DMS114 treated with DMSO at 0.1 percent for 48 hours (cell line): Measurements from ENCODE around the gene BICD1.
A peak's percentile ranks its signal among the peaks of the same experiment; 100 is the strongest.
"Not testable (repeated sequence)": the region's sequence is repeated elsewhere in the genome, so short reads cannot be mapped to it uniquely, and the experiment has no call there.

ENCODE experiments used
- DNase-seq: peaks from one replicate; lab custom pipeline; 2025; ENCODE audit not compliant: unreplicated experiment; lab: John Stamatoyannopoulos, UW

Gene BICD1

DNA sequence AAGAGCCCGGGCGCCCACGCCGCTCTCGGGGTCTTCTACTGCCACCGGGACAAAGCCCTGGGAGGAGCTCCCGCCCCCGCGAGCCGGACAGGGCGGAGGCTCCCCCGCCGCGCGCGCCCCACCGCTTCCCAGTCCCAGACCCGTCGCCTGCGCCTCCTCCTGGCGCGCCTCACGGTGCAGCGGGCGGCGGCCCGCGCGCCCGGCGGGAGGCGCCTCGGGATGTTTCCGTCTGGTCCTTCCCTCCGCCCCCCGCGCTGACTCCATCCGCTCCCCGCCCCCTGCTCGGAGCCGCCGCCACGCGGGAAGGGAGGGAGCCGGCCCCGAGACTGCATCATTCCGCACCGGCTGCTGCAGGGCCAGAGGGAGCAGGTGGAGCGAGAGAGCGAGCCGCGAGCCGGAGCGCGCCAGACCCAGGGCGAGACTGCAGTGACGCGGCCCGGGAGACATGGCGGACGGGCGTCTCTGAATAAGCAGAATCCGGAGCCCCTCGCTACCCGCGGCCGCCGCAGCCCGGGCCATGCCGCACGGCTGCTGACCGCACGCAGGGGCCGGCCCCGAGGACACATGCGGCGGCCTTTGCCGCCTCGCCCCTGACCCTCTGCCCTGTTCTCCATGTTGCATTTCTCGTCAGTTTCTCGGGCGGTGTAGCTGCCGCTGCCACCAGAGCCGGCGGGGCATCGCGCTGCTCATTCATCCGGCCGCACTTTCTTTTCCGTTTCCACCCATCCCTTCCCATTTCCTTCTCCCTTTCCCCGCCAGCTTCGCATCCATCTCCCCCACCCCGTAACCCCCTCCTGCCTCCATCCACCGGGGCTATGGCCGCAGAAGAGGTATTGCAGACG is at the start of gene BICD1:
TSS of gene BICD1 (plus strand) at position 331 of the 842 bp plus-strand sequence. CDS start at position 816, 485 bp downstream.
- peak; percentile 81 for DNase-seq

GRCh38 chr12:32061033-32061432 is 45.6 kb upstream of the BICD1 start:
- DNase-seq: no peak

- no peak for DNase-seq
Measured at GRCh38 chr12:32062881-32063280, 43.8 kb upstream of the BICD1 start.

DNA sequence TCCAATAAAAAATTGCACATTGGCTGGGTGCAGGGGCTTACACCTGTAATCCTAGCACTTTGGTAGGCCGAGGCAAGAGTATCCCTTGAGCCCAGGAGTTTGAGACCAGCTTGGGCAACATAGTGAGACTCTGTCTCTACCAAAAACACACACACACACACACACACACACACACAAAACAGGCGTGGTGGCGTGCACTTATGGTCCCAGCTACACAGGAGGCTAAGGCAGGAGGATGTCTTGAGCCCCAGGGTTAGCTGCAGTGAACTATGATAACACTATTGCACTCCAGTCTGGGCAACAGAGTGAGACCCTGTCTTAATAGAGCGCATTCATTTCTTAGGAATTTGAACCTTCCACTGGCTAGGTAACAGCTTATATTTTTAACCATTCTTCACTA is 42.9 kb upstream of the BICD1 start:
- DNase-seq: no peak

DNA sequence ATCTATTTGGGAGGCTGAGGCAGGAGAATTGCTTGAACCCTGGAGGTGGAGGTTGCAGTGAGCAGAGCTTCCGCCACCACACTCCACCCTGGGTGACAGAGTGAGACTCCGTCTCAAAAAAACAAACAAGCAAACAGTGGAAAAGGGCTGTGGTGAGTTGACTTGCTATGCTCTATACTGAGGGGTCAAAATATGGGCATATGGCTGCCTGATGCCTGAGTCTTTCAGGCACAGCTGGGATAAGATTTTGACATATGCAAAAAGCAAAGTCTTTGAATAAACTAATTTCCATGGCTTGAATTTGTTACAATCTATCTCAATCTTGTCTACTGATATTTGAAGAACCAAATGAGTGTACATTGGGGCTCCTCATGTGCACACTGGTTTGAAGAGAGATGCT is 40.4 kb upstream of the BICD1 start:
- DNase-seq: no peak

DNA sequence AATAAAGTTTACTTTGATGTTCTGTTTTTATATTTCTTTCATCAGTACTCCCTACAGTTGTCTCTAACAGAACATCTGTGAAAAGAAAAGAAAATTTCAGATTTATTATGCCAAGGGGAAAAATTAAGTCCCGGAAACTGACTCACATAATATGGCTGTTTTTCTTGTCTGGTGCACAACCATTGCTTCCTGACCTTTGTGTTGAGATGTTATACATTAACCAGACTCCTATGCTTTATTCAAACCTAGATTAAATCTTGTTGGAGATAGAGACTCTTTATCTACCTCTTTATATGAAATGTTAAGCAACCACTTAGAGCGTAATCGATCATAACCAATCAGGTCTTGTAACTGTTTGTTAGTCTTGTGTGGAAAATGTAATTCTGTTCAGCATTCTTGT is 37.6 kb upstream of the BICD1 start:
- DNase-seq: no peak

GRCh38 chr12:32069731-32070130 is 36.9 kb upstream of the BICD1 start:
- DNase-seq: no peak

DNA sequence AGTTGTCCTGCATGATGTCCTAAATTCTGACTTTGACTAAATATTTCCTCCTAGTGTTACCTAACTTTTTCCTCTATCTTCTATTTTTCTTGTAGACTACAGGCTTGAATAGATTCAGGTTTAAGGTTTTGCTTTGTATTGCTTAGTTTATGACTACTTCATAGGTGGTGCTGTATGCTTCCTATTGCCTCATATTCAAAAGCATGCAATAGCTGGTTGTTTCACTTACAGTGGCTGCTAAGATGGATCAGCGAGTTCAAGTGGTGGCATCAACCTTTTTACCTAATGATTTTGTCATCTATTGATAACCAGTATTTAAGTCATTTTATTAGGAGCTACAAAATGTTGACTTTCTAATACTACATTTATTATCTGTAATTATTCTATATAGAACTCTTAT is 36.3 kb upstream of the BICD1 start:
- DNase-seq: no peak

- DNase-seq: no peak
Measured at GRCh38 chr12:32072102-32072501, 34.5 kb upstream of the BICD1 start.

GRCh38 chr12:32074432-32074831 is 32.2 kb upstream of the BICD1 start:
- DNase-seq: no peak

DNA sequence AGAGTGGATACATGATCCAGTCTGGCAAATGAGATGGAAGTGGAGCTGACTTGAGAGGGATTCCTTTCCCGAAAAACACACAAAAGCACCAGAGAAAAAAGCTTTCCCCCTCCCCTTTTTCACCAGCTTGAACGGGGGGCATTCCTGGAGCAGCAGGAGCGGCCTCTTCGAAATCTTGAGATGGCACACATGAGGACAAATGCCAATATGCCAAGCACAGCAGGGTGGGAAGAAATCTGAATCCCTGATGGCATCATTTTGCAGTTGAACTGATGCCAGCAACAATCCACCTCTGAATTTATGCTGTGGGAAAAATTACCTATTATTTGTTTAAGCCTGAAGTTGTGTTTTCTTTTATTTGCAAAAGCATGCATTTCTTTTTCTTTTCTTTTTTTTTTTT is 29.7 kb upstream of the BICD1 start:
- no peak for DNase-seq

DNA sequence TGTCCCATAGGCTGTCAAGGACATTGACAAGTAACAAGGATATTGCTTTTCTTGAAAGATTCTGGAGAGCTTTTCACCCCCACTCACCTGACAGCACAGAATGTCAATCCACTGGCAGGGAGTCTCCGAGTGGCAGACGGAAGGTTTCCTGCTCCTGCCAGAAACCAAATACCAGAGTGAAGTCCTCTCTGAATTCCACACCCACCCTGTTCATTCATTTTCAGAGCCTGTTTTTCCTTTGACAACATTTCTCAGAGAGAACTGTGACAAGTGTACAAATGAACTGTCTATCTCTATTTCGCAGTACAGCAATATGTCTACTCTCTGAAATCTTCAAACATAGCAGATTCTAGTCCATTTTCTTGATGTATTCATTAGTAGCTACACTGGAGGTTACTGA is 26.2 kb upstream of the BICD1 start:
- DNase-seq: no peak

GRCh38 chr12:32083489-32083888 is 23.2 kb upstream of the BICD1 start:
- DNase-seq: no peak

DNA sequence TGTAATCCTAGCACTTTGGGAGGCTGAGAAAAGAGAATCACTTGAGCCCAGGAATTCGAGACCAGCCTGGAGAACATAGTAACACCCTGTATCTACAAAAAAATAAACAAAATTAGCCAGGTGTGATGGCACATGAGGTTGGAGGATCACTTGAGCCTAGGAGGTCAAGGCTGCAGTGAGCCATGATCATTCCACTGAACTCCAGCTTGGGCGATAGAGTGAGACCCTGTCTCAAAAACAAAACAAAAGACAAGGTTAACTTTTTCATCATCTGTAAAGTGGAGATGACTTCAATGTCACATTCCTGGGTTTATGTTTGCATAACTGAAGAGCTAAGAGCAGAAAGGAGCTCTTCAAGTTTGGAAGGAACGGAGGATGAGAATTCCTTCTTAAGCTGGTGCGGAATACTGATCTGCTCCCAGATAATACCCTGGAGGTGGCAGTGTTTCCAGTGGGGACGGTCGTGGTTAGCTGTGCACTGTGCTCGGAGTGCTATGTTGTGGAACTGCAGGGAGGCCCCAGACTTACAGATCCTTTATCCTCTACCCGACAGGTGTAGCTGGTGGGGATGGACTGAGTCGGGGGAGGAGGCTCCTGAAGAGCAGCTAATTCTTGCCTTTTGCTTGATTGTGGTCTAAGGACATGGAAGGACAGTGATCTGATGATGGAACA is 22.5 kb upstream of the BICD1 start:
- DNase-seq: no peak

- DNase-seq: no peak
Measured at GRCh38 chr12:32084753-32085152, 21.9 kb upstream of the BICD1 start.

DNA sequence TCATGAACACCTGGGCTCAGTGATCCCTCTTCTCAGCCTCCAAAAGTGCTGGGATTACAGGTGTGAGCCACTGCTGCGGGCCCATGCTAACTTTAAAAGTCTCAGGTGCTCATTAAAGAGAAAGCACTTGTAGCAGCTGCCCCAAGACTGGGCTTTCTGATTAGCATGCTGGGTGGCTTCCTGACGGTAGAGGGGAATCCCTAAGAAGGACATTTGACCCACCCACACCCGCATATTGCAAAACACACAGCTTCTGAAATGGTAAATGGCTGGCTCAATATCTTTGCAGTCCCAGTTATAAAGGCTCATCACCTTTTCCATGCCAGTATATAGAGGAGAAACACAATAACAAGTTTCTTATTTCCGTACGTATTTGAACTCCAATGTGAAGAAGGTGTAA is 19.3 kb upstream of the BICD1 start:
- no peak for DNase-seq

GRCh38 chr12:32089156-32089555 is 17.5 kb upstream of the BICD1 start:
- no peak for DNase-seq

DNA sequence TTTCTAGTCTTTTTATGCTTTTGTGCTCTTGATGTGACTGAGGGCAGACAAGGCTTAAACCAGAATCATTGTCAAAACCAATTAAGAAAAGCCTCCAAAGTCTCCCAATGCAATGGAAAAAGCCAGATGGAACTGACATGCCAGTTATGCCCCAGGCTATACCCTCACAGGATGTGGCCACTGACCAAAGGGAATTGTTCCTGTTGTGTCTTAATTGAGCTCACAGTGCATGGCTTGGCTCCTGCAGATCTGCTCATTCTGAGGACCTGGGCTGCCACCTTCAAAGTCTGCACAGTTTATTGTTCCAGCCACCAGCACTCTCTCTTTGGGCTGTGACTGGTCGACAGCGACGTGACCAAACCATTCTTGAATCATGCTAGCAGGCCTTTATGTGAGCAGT is 17.1 kb upstream of the BICD1 start:
- DNase-seq: no peak

GRCh38 chr12:32091696-32092095 is 15.0 kb upstream of the BICD1 start:
- DNase-seq: no peak

DNA sequence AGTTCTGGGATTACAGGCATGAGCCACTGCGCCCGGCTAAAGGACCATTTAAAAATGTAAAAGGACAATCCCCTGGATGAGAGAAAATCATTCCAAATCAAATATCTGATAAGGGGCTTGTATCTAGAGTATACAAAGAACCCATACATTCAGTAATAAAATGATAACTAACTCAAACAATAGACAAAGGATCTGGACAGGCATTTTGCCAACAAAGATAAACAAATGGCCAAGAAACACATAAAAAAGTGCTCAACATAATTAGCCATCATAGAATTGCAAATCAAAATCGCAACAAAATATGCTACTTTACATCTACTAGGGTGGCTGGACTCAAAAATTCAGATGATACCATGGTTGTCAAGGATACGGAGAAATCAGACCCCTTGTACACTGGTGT is 8.5 kb upstream of the BICD1 start:
- no peak for DNase-seq

DNA sequence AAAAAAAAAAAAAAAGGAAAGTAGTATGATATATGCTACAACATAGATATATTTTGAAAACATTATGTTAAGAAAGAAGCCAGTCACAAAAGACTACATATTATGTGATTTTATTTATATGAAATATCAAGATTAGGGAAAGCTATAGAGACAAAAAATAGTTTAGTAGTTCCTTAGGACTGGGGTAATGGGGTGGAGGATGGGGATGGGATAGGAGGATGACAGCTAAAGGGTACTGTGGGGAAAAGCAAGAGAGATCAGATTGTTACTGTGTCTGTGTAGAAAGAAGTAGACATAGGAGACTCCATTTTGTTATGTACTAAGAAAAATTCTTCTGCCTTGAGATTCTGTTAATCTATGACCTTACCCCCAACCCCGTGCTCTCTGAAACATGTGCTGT is 7.4 kb upstream of the BICD1 start:
- not testable (repeated sequence) for DNase-seq

DNA sequence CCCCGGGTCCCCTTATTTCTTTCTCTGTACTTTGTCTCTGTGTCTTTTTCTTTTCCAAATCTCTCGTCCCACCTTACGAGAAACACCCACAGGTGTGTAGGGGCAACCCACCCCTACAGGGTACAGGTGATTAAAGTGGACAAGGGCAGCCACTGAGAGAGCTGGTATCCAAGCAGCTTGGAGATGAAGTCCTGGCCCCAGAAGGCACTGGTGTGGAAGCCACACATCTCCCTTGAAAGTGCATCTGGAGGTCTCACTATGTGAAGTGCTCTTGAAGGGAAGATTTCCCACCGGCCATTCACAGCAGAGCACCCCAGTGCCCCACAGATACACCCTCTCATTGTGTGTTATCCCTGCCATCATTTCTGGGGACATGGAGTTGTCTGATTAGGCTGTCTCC is 6.3 kb upstream of the BICD1 start:
- no peak for DNase-seq

DNA sequence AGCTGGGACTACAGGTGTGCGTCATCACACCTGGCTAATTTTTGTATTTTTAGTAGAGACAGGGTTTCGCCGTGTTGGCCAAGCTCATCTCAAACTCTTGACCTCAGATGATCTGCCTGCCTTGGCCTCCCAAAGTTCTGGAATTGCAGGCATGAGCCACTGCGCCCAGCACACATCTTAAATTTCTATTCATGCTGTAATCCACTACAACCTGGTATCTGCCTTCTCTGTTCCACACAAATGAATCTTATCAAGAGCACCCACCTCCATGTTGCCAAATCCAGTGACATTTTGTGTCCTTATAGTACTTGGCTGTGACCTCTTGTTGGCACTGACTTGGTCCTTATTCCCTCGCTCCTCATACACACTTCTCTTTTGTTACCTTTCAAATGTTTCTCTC is 5.8 kb upstream of the BICD1 start:
- no peak for DNase-seq
